SJSA1 (cell line): ENCODE data around the gene INSL6. TPM values are rescaled to one million over a fixed set of nuclear protein-coding genes. Genes with fewer than 3 reads are reported as not detected.

Source experiments
- DNase-seq, 2 experiments: peaks; one replicate each; pipeline ENCODE4 v3.0.0-alpha.2; 2015 to 2020; ENCODE audit warnings: low spot score in 2 of 2, low read depth in 1 of 2
- H3K27ac ChIP-seq: fragments of 250-450 bp; sonication (Bioruptor Pico); 2 replicates; pipeline ENCODE4 v1.5.1; 2020; ENCODE audit warnings: mild to moderate bottlenecking, moderate library complexity
- H3K27me3 ChIP-seq: fragments of 250-450 bp; sonication (Bioruptor Pico); replicated peaks from 2 replicates; pipeline ENCODE4 v1.5.1; 2020; ENCODE audit warnings: mild to moderate bottlenecking, moderate library complexity
- H3K36me3 ChIP-seq: fragments of 250-450 bp; sonication (Bioruptor Pico); 2 replicates; pipeline ENCODE4 v1.5.1; 2020; ENCODE audit warnings: mild to moderate bottlenecking
- H3K4me1 ChIP-seq: fragments of 250-450 bp; sonication (Bioruptor Pico); replicated peaks from 2 replicates; pipeline ENCODE4 v1.6.1; 2021; ENCODE audit warnings: mild to moderate bottlenecking
- H3K4me3 ChIP-seq: fragments of 250-450 bp; sonication (Bioruptor Pico); 2 replicates; pipeline ENCODE4 v1.5.1; 2020; ENCODE audit warnings: mild to moderate bottlenecking
- H3K9me3 ChIP-seq: fragments of 250-450 bp; sonication (Bioruptor Pico); replicated peaks from 2 replicates; pipeline ENCODE4 v1.5.1; 2020; ENCODE audit warnings: mild to moderate bottlenecking
- total RNA-seq: library from RNA; depleted of rRNA; stranded (reverse); fragments of >200 nt; shearing (Covaris generic); gene quantifications from 2 replicates; pipeline ENCODE4 v1.2.3, GENCODE V29; 2014; rRNA removed

The INSL6 gene
- total RNA-seq, 1 experiment from 2014 or later, result not detected

GRCh38 chr9:5144217-5144616 is 41.2 kb downstream of the INSL6 start:
- no peak overlapping the region for H3K27ac ChIP-seq
- no peaks in the 10 kb centered on the region for H3K27me3 ChIP-seq
- no peaks in the 10 kb centered on the region for H3K36me3 ChIP-seq
- no peak overlapping the region for H3K4me3 ChIP-seq
- H3K9me3 ChIP-seq, result no peaks in the 10 kb centered on the region
- H3K4me1 ChIP-seq, result no peaks in the 10 kb centered on the region
- no peak for DNase-seq

DNA sequence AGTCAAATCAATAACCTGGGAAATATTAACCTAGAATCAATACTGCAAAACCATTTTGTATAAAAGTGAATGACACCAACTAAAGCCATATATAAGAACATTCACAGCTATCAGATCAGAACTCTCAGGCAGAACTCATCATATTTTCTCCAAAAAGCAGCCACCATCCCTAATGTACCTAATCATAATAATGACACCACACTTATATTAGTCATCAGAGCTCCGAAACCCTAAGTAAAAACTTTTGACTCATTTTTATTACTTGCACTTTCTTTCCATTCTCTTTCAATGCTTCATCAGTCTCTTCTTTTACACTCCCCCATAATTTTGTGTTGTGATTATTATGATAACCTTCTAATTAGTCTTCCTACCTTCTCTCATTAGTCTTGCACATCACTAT is 45.3 kb downstream of the INSL6 start:
- DNase-seq, result no peak
- Histone ChIP-seq H3K4me1 (no peaks in the 10 kb centered on the region), H3K27ac (no peak overlapping the region), H3K4me3 (no peak overlapping the region), H3K9me3 (no peaks in the 10 kb centered on the region), H3K27me3 (no peaks in the 10 kb centered on the region), H3K36me3 (no peaks in the 10 kb centered on the region)

DNA sequence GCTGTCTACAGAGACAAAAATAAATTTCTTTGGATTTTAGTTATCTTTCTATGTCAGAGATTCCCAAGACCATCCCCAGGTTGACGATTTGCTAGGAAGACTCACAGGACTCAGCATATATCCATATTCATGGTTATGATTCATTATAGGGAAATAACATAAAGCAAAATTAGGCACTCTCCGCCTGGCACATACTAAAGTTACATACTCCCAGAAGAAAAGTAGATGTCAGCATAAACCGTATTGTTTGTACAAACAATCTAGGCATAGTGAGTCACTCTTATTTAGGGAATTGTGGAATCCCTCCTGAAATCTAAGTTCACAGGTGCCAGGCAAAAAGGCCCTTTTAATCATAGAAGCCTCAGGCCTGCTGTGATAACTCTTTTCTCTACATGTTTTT is 62.9 kb downstream of the INSL6 start:
- Histone ChIP-seq H3K36me3 (0 out of 2 replicates have a peak, but pooled peaks cover 3% of the 10 kb centered on the region), H3K27ac (no peak overlapping the region), H3K9me3 (no peaks in the 10 kb centered on the region), H3K4me1 (no peaks in the 10 kb centered on the region), H3K4me3 (no peak overlapping the region), H3K27me3 (no peaks in the 10 kb centered on the region)
- no peak for DNase-seq

DNA sequence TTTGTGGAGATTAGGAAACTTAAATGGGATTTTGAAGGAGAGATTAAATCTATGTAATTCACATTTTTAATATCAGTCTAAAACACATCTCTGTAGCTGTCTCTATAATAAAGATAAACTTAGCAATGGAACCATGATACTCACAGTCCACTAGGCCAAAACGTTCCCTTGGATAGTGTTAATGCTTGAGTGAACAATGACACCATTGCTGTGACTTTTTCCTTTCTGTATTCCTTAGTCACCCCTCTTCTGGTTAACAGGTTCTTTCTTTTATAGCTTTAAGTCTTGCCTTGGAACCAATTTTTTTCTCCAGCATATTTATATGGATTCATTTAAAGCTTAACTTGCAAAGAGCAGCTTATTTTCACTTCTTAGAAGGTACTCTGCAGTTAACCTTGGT is 63.3 kb downstream of the INSL6 start:
- Histone ChIP-seq H3K36me3 (0 out of 2 replicates have a peak, but pooled peaks cover 3% of the 10 kb centered on the region), H3K27me3 (no peaks in the 10 kb centered on the region), H3K9me3 (no peaks in the 10 kb centered on the region), H3K27ac (no peak overlapping the region), H3K4me1 (no peaks in the 10 kb centered on the region), H3K4me3 (no peak overlapping the region)
- no peak for DNase-seq

DNA sequence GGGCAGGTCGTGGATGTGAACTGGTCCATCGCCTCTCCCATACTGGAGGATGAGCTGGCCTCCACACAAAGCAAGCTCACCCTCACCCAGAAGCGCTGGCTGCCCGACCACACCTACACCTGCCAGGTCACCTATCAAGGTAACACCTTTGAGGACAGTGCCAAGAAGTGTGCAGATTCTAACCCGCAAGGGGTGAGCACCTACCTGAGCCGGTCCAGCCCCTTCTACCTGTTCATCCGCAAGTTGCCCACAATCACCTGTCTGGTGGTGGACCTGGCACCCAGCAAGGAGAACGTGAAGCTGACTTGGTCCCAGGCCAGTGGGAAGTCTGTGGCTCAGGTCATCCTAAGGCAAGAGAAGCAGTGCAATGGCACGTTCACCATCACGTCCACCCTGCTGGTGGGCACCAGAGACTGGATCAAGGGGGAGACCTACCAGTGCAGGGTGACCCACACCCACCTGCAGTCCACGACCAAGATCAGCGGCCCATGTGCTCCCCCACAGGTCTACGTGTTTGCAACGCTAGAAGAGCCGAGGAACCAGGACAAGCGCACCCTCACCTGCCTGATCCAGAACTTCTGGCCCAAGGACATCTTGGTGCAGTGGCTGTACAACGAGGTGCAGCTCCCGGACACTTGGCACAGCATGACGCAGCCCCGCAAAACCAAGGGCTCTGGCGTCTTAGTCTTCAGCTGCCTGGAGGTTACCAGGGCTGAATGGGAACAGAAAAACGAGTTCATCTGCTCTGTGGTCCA is 71.3 kb downstream of the INSL6 start:
- H3K27me3 ChIP-seq, result no peaks in the 10 kb centered on the region
- H3K4me3 ChIP-seq, result no peak overlapping the region
- no peak for DNase-seq
- H3K27ac ChIP-seq, result no peak overlapping the region
- H3K4me1 ChIP-seq, result no peaks in the 10 kb centered on the region
- H3K36me3 ChIP-seq, result no peaks in the 10 kb centered on the region
- H3K9me3 ChIP-seq, result no peaks in the 10 kb centered on the region

Other genes with a start within 250 kb of the INSL6 start
- gene JAK2, start 200.4 kb downstream of the INSL6 start, total RNA-seq, result 4.2 and 5.7 TPM in 2 replicates
- gene INSL4, start 45.8 kb upstream of the INSL6 start, total RNA-seq, result 0.81 TPM in 1 of 2 replicates, not detected in the other
- gene RLN2, start 119.1 kb upstream of the INSL6 start, total RNA-seq, result not detected in 2 replicates
- not detected in 2 replicates for gene RLN1, start 154.2 kb upstream of the INSL6 start, total RNA-seq